Osteoblast (primary cell): Measurements from ENCODE around the gene SLC25A39. TPM values are rescaled to one million over a fixed set of nuclear protein-coding genes. Genes with fewer than 3 reads are reported as not detected.

Source experiments
- DNase-seq: peaks from one replicate; pipeline ENCODE4 v3.0.0; 2011; ENCODE audit warnings: low spot score, mixed read lengths; ENCODE audit not compliant: insufficient read length; ENCODE audit errors: missing footprints
- H2AFZ ChIP-seq: 2 replicates; pipeline ENCODE4 v1.6.0; 2011; ENCODE audit warnings: mild to moderate bottlenecking, low read length
- H3K27ac ChIP-seq: 2 replicates; pipeline ENCODE4 v1.5.1; 2011; ENCODE audit warnings: mild to moderate bottlenecking, low read depth, low read length, moderate library complexity
- H3K27me3 ChIP-seq: 2 replicates; pipeline ENCODE4 v1.6.0; 2012; ENCODE audit warnings: mild to moderate bottlenecking, control low read depth, inconsistent platforms, low read length, moderate library complexity; ENCODE audit not compliant: insufficient read depth
- H3K36me3 ChIP-seq: 2 replicates; pipeline ENCODE4 v1.5.1; 2011; ENCODE audit warnings: mild to moderate bottlenecking, low read length, control low read depth, moderate library complexity; ENCODE audit not compliant: insufficient read depth
- H3K4me1 ChIP-seq: 2 replicates; pipeline ENCODE4 v1.5.1; 2011; ENCODE audit warnings: mild to moderate bottlenecking, low read length, control low read depth, moderate library complexity; ENCODE audit not compliant: insufficient read depth
- H3K4me2 ChIP-seq: 2 replicates; pipeline ENCODE4 v1.6.0; 2011; ENCODE audit warnings: mild to moderate bottlenecking, low read length; ENCODE audit not compliant: insufficient read depth
- H3K4me3 ChIP-seq: fragments of 200-600 bp; sonication (generic); 3 replicates; pipeline ENCODE4 v1.5.1; 2012; ENCODE audit warnings: mild to moderate bottlenecking, low read length, inconsistent platforms; ENCODE audit not compliant: insufficient read depth
- H3K79me2 ChIP-seq: 2 replicates; pipeline ENCODE4 v1.6.0; 2012; ENCODE audit warnings: mild to moderate bottlenecking, low read length, control low read depth, inconsistent platforms; ENCODE audit not compliant: insufficient read depth
- H3K9me3 ChIP-seq: 2 replicates; pipeline ENCODE4 v1.5.1; 2011; ENCODE audit warnings: low read depth, low read length, control low read depth
- H4K20me1 ChIP-seq: 2 replicates; pipeline ENCODE4 v1.6.0; 2012; ENCODE audit warnings: mild to moderate bottlenecking, low read length, control low read depth; ENCODE audit not compliant: insufficient read depth
- total RNA-seq: library from RNA; depleted of rRNA; stranded (reverse); fragments of >200 nt; gene quantifications from 2 replicates; pipeline ENCODE4 v1.2.3, GENCODE V29; 2012
- TF ChIP-seq, protein P1 (sequence below): IDR thresholded peaks from 2 replicates; pipeline ENCODE4 v1.5.1; 2011; ENCODE audit warnings: mild to moderate bottlenecking, low read depth, low read length, moderate library complexity; ENCODE audit errors: extremely low read depth

The SLC25A39 gene
- total RNA-seq, 1 donor, result 60.1 TPM

DNA sequence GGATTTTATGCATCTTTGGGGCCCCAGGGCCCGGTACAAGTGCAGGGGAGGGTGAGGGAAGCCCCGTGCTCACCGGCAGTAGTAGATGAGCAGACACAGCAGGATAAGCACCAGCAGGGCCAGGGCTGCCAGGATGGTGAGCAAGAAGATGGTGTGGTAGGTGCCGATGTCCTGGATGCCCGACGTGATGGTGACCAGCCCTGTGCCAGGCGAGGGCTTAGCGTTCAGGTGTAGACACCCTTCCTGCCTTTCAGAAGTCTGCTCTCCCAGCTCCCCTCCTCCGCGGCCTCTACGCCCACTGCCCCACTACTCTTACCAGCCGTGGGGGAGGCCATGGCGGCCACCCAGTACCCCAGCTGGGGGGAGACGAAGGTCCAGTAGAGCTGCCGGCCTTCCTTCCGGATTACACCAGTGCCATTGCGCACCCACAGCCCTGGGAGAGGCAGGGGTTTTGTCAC, 31.0 kb upstream of the SLC25A39 start:
- Histone ChIP-seq H3K4me3 (no peak overlapping the region), H3K4me1 (no peaks in the 10 kb centered on the region), H2AFZ (no peak overlapping the region), H3K9me3 (no peaks in the 10 kb centered on the region), H4K20me1 (no peaks in the 10 kb centered on the region), H3K27me3 (no peaks in the 10 kb centered on the region), H3K79me2 (no peaks in the 10 kb centered on the region), H3K36me3 (peaks cover 11% of the 10 kb centered on the region), H3K4me2 (no peak overlapping the region), H3K27ac (no peak overlapping the region)
- TF ChIP-seq, protein P1, sequence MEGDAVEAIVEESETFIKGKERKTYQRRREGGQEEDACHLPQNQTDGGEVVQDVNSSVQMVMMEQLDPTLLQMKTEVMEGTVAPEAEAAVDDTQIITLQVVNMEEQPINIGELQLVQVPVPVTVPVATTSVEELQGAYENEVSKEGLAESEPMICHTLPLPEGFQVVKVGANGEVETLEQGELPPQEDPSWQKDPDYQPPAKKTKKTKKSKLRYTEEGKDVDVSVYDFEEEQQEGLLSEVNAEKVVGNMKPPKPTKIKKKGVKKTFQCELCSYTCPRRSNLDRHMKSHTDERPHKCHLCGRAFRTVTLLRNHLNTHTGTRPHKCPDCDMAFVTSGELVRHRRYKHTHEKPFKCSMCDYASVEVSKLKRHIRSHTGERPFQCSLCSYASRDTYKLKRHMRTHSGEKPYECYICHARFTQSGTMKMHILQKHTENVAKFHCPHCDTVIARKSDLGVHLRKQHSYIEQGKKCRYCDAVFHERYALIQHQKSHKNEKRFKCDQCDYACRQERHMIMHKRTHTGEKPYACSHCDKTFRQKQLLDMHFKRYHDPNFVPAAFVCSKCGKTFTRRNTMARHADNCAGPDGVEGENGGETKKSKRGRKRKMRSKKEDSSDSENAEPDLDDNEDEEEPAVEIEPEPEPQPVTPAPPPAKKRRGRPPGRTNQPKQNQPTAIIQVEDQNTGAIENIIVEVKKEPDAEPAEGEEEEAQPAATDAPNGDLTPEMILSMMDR, result no peak
- peak; percentile 67 for DNase-seq

DNA sequence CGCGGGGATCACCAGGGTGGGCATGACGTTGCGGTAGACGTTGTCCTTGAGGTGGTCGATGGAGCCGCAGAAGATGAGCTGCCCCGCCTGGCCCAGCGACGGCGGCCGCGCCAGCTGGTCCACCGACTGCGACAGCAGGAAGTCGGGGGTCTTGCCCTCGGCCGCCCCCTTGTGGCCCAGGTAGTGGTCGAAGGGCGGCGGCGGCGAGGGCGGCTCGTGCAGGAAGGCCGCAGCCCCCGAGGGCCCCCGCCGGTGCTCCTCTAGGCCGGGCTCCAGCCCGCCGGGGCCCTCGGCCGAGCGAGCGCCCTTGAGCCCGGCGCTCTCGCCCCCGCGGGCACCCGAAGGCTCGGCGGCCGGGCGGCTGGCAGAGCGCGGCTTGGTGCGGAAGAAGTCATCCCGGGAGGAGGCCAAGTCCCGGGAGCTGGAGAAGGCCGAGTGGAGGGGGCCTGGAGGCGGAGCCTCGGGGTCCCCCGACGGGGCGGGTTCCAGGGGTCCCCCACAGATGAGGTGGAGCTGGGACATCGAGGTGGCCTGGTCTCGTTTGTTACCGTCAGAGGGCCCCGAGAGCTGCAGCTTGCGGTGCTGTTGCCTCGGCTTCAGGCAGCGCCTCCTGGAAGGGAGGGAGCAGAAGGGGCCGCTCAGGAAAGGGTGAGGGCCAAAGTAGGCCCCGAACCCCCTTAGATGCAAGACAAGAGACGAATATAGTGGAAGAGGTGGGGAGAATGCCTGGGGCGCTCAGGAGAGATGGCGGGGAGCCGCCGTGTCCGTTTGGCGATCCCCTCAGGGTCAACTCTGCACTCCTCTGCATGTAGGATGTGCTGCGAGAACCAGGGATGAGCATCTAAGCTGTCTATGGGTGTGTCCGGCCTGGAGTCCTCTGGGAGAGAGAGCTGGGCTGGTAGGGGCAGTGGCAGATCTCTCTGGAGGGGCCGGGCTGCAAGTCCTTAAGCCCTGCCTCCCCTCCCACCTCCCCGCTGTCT, 30.2 kb upstream of the SLC25A39 start:
- Histone ChIP-seq H3K27ac (no peak overlapping the region), H3K79me2 (no peaks in the 10 kb centered on the region), H3K4me1 (no peaks in the 10 kb centered on the region), H3K4me2 (peak overlapping the region; percentile 43), H3K9me3 (no peaks in the 10 kb centered on the region), H4K20me1 (no peaks in the 10 kb centered on the region), H3K4me3 (peak overlapping the region; percentile 28), H3K36me3 (peaks cover 11% of the 10 kb centered on the region), H2AFZ (no peak overlapping the region), H3K27me3 (no peaks in the 10 kb centered on the region)
- TF ChIP-seq, protein P1, result no peak
- DNase-seq, result peak; percentile 93

DNA sequence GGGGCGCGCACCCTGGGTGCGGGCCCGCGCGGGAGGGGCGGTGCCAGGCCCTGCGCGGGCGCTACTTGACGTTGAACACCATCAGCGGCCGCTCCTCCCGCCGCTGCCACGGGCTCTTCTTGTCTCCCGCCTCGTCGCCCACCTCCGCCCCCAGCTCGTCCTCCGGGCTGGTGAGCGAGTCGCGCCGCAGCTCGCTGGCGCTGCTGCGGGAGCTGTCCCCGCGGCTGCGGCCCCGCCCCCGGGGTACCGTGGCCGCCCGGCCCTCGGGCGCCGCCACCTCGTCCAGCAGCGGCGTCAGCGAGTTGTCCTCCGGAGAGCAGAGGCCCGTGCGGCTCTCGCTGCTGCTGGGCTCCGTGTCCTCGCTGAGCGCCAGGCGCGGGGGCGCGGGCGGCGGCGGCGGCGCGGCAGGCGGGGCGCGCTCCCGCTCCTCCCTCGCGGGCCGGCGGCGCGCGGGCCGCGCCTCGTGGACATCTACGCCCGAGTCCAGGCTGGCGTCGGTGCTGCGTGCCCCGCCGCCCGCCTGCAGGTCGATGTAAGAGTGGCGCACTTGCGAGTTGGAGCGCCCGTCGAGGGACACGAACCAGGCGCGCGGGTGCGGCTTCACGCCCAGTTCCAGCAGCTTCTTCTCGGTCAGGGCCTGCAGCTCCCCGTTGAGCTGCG, 29.2 kb upstream of the SLC25A39 start:
- peak overlapping the region; percentile 59 for H3K4me3 ChIP-seq
- peak; percentile 95 for DNase-seq
- no peak overlapping the region for H2AFZ ChIP-seq

More for the DNA sequence above, 29.2 kb upstream of the SLC25A39 start:
- Histone ChIP-seq H3K79me2 (peaks cover 4% of the 10 kb centered on the region), H3K9me3 (no peaks in the 10 kb centered on the region), H3K27me3 (no peaks in the 10 kb centered on the region), H3K27ac (no peak overlapping the region), H4K20me1 (peaks cover 4% of the 10 kb centered on the region), H3K36me3 (peaks cover 11% of the 10 kb centered on the region), H3K4me2 (peak overlapping the region; percentile 61), H3K4me1 (no peaks in the 10 kb centered on the region)
- TF ChIP-seq, protein P1, result no peak
